GM18907 (cell line): ENCODE measurements around the gene OPA3.
A peak's percentile ranks its signal among the peaks of the same experiment; 100 is the strongest.
"Not testable (repeated sequence)": the region's sequence is repeated elsewhere in the genome, so short reads cannot be mapped to it uniquely, and the experiment has no call there.

Source experiments
- ATAC-seq: cut with Tn5 transposase; IDR thresholded peaks from one replicate; pipeline ENCODE4 v1.9.1; 2021; ENCODE audit warnings: mild to moderate bottlenecking, moderate library complexity; ENCODE audit not compliant: unreplicated experiment

The OPA3 gene

DNA sequence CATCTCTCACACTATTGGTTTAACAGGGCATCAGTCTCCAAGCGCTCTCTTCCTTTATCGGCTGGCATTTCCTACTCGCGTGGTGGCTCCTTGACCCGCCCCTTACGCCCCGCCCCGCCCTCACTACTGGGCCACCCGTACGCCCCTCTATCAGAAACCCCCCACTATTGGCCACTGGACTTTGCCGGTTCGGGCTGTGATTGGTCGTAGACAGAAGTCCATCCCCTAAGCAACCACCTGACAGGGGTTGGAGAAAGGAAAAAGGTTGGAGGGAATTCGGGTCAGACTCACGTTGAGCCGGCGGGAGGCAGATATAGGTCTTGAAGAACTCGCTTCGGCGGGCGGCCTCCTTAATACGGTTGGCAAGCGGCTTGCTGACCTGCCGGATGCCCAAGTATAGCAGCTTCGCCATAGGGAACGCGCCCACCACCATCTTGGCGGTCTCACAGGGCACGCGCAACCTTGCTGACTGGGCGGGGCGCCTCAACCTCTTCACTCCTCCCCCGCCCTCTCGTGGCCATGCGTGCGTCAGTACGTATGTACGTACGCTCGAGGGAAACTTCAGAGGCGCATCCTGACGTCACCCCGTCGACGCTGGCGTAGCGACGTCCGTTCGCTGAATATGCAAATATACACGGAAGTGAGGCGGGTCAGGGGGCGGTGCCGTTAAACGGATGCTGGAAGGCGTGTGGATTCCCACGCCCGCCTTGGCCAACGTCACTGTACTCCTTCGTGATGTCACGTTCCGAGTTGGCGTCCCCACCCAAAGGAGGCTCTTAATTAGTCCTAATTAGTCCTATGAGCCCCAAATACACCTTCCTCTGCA, at the start of gene OPA3:
Gene OPA3 (minus strand): TSS at position 471 of the 826 bp plus-strand sequence. CDS start 38 bp downstream, at position 433.
- peak; percentile 90 for ATAC-seq

GRCh38 chr19:45632468-45633196, 48.0 kb upstream of the OPA3 start:
- no peak for ATAC-seq

- no peak for ATAC-seq
Measured at GRCh38 chr19:45630463-45630862, 45.9 kb upstream of the OPA3 start.

- no peak for ATAC-seq
Measured at GRCh38 chr19:45629704-45630103, 45.1 kb upstream of the OPA3 start.

- ATAC-seq = not testable (repeated sequence)
Measured at GRCh38 chr19:45628219-45628618, 43.6 kb upstream of the OPA3 start.

DNA sequence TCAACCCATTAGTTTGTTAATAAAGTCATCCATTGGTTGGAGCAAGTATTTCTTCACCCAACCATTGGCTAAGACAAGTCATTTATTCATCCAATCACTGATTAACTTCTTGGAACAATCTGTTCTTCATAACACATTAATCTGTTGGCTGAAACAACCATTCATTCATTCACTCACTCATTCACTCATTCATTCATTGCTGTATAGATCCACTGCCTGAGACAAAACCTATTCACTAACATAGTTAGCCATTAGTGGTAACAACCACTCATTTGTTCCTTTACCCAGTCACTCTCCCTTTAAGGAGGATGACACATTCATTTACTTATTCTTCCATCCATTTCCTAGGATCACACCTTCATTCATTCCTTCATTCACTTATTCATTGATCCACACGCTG, 39.4 kb upstream of the OPA3 start:
- ATAC-seq = no peak

- no peak for ATAC-seq
Measured at GRCh38 chr19:45621976-45622503, 37.4 kb upstream of the OPA3 start.

- ATAC-seq = no peak
Measured at GRCh38 chr19:45621389-45621788, 36.8 kb upstream of the OPA3 start.

- ATAC-seq = no peak
Measured at GRCh38 chr19:45616704-45617017, 32.1 kb upstream of the OPA3 start.

GRCh38 chr19:45615795-45616703, 31.4 kb upstream of the OPA3 start:
- no peak for ATAC-seq

- ATAC-seq = not testable (repeated sequence)
Measured at GRCh38 chr19:45615056-45615455, 30.5 kb upstream of the OPA3 start.

GRCh38 chr19:45613926-45614725, 29.5 kb upstream of the OPA3 start:
- ATAC-seq = peak; percentile 63

DNA sequence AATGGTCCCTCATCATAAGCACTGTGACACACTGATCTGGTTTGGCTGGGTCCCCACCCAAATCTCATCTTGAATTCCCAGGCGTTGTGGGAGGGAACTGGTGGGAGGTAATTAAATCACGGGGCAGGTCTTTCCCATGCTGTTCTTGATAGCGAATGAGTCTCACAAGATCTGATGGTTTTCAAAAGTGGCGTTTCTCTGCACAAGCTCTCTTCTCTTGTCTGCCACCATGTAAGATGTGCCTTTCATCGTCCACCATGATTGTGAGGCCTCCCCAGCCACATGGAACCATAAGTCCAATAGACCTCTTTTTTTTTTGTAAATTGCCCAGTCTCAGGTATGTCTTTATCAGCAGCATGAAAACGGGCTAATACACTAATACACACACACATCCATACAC, 24.3 kb upstream of the OPA3 start:
- ATAC-seq = no peak

GRCh38 chr19:45607071-45608029, 22.7 kb upstream of the OPA3 start:
- ATAC-seq = no peak

- no peak for ATAC-seq
Measured at GRCh38 chr19:45601524-45602374, 17.1 kb upstream of the OPA3 start, which contains the start of gene GPR4. TSS of gene GPR4 (minus strand) at chr19:45602212. CDS start at chr19:45591866, 10,346 bp downstream.

DNA sequence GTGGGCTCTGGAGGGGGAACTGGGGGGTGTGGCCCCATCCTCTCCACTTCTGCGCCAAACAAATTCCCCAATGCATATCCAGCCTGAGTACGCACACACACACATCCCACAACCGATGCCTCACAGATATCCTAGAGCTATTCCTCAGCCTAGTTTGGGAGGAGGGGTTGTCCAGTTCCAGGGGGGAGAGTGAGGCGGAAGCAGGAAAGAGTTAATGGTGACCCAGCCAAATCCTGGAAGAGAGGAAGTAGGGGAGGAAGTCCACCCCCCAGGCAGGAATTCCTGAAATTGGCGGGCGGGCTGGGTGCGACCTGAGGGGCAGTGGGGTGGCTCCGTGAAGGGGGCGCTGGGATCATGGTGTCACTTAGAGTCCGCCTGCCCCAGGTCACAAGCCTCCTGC, 16.5 kb upstream of the OPA3 start:
- no peak for ATAC-seq

DNA sequence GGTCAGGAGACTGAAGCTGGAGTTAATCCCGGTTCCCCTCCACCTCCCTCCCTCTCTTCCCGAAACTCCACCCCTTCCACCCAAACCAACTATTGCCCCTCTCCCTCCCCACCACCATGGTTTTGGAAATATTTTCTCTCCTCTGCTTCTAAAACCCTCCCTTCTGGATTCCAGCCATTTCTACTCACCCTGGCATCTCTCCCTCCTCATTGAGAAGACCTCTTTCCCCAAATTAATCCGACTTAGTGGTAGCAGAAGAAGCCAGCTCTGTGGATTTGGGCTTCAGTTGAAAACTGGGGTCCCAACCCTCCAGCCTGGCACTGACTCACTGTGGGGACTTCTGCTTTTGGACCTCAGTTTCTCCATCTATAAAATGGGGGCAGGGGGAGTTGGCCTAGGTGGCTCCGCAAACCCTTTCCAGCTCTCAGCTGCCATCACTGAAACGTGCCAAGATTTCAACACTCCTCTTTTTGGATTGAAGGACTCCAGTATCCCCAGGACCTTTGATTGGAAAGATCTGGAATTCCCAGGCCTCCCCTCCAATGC, 15.8 kb upstream of the OPA3 start:
- ATAC-seq = no peak

GRCh38 chr19:45599286-45599685, 14.7 kb upstream of the OPA3 start:
- no peak for ATAC-seq
